GM12801 (cell line): ENCODE measurements around the gene IQCF2.

Experiments used
- CTCF ChIP-seq: IDR thresholded peaks from one replicate; pipeline ENCODE4 v1.5.1; 2011; ENCODE audit warnings: control low read depth; ENCODE audit not compliant: insufficient read length; ENCODE audit errors: extremely low read depth

Gene IQCF2

DNA sequence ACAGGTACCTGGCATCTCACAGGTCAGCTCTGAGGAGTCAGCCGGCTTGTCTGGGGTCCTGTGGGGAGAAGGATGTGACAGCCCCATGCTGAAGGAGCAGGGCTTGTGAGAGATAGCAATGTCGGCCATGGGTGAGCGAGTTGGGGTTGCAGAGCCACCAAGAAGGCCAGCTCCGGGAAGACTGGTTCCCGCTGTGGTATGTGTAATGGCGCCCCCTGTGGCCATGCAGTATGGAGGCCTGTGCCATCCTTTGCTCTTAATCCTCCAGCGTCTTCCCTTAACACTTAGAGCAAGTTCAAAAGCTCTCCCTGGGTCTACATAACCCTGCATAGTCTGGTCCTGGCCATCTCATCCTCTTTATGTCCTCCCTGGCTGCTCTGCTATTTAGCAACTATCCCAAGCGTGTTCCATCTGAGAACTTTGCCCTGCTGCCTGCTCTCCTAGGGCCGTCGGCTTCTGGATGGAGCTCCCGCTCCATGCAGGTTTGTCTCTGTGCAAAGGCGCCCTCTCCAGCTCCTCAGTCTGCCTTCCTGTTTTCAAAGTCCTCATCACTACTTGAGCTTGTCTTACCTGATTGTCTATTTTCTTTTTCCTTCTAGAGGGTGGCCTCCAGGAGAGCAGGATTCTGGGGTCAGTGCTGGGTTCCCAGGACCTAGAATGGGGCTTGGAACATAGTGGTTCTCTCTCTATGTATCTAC, 41.6 kb upstream of the IQCF2 start:
- TF ChIP-seq CTCF, result no peak

- no peak for TF ChIP-seq CTCF
Observed at GRCh38 chr3:51828297-51828696, 33.1 kb upstream of the IQCF2 start.

DNA sequence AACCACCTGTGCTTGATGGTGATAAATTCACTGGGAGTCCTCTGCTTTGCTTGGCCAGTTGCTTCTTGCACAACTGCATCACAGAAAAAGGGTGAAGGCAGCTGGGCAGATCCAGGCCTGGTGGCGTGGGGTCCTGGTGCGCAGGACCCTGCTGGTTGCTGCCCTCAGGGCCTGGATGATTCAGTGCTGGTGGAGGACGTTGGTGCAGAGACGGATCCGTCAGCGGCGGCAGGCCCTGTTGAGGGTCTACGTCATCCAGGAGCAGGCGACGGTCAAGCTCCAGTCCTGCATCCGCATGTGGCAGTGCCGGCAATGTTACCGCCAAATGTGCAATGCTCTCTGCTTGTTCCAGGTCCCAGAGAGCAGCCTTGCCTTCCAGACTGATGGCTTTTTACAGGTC, 31.1 kb upstream of the IQCF2 start:
- TF ChIP-seq CTCF, result no peak

DNA sequence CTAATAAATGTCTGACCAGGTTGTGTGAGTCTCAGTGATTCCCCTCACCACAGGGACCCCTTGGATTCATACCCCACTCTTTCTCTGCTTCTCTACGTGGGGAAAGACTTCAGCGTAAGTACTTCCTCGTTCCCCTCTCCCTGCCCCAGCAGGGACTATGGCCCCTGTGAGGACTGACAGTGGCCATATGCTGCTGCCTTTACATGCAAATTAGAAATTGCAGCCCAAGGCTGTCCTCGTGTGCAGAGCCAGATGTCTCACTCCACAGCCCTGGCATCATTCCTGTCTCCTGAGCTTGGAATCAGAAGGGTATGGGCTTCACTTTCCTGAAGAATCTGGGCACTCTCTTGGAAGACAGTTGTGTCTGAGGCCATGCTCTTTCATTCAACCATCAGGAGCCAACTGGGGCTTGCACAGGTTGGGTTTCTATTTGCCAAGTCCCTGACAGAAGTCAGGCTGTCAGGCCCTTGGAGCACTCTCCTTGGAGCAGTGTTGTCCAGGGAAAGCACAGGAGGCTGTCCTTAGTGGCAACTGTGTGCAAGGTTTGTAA, 30.5 kb upstream of the IQCF2 start:
- TF ChIP-seq CTCF, result no peak

GRCh38 chr3:51836606-51837005, 24.8 kb upstream of the IQCF2 start:
- TF ChIP-seq CTCF, result no peak

DNA sequence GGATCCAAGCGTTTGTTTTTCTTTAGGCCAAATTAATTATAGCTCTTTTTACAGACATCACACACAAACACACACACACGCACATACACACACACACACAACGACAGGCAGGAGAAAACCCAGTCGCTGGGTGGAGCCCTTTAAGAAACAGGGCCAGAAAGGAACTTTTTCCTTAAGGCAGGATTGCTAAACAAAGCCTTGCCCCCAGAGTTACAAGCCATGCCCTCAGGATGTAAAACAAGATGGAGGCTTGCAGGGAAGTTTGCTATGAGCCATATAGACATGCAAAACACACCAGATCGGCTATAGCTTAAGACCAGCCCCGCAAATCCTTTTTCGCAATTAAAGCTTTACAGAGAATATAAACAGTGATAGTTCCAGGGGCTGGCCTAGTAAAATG, 16.3 kb upstream of the IQCF2 start:
- TF ChIP-seq CTCF, result no peak

- TF ChIP-seq CTCF, result no peak
Observed at GRCh38 chr3:51862886-51863285, 1.5 kb downstream of the IQCF2 start.
